OCI-LY7 (cell line): ENCODE results near the gene IPO7. TPM values are rescaled to one million over a fixed set of nuclear protein-coding genes. Genes with fewer than 3 reads are reported as not detected.

Experiments
- BruUV-seq: library from RNA; stranded (reverse); fragments of 400-500 nt; replicated peaks from 2 replicates; lab custom pipeline; 2021; lab: Mats Ljungman, UMichigan
- CTCF ChIA-PET: fragments of 300-600 bp; sonication (Branson Sonifier 250); formaldehyde crosslinking; loops from one replicate; lab custom pipeline; 2022; ENCODE audit warnings: antibody characterized with exemption; ENCODE audit not compliant: unreplicated experiment; lab: Charles Lee
- POLR2A ChIA-PET: fragments of 300-600 bp; sonication (Branson Sonifier 250); formaldehyde crosslinking; loops from one replicate; lab custom pipeline; 2022; ENCODE audit warnings: antibody characterized with exemption; lab: Charles Lee
- DNase-seq: peaks from one replicate; pipeline ENCODE4 v3.0.0-alpha.2; 2015; ENCODE audit warnings: low spot score
- H2AFZ ChIP-seq: fragments of 200-600 bp; sonication (generic), shearing (Covaris generic); 2 replicates; pipeline ENCODE4 v1.6.1; 2014; ENCODE audit warnings: mild to moderate bottlenecking, antibody characterized with exemption, low read length, moderate library complexity
- H3K27ac ChIP-seq: fragments of 200-600 bp; sonication (generic); 2 replicates; pipeline ENCODE4 v1.5.1; 2014; ENCODE audit warnings: mixed run types, low read depth, mild to moderate bottlenecking, moderate library complexity, low read length, inconsistent platforms; ENCODE audit not compliant: poor library complexity, severe bottlenecking
- H3K36me3 ChIP-seq: fragments of 200-600 bp; sonication (generic); 2 replicates; pipeline ENCODE4 v1.6.1; 2014; ENCODE audit warnings: mild to moderate bottlenecking, antibody characterized with exemption, low read length, moderate library complexity, mixed read lengths; ENCODE audit not compliant: insufficient read depth
- H3K4me1 ChIP-seq: fragments of 200-600 bp; sonication (generic); 2 replicates; pipeline ENCODE4 v1.5.1; 2014; ENCODE audit warnings: mild to moderate bottlenecking, low read length; ENCODE audit not compliant: insufficient read depth, poor library complexity, severe bottlenecking
- H3K4me2 ChIP-seq: fragments of 200-600 bp; sonication (generic); 2 replicates; pipeline ENCODE4 v1.6.1; 2014; ENCODE audit warnings: mild to moderate bottlenecking, low read length
- H3K4me3 ChIP-seq: fragments of 200-600 bp; sonication (generic); 2 replicates; pipeline ENCODE4 v1.5.1; 2014; ENCODE audit warnings: mild to moderate bottlenecking, low read depth, low read length; ENCODE audit not compliant: poor library complexity, severe bottlenecking
- H3K79me2 ChIP-seq: fragments of 200-600 bp; sonication (generic); 2 replicates; pipeline ENCODE4 v1.6.1; 2016; ENCODE audit warnings: low read depth, mild to moderate bottlenecking, low read length, moderate library complexity, mixed read lengths; ENCODE audit not compliant: insufficient read depth
- H3K9me2 ChIP-seq: fragments of 200-600 bp; sonication (generic); 2 replicates; pipeline ENCODE4 v1.6.1; 2016; ENCODE audit warnings: mild to moderate bottlenecking, low read length, mixed read lengths; ENCODE audit not compliant: insufficient read depth
- H3K9me3 ChIP-seq: fragments of 200-600 bp; sonication (generic); 2 replicates; pipeline ENCODE4 v1.6.1; 2014; ENCODE audit warnings: mild to moderate bottlenecking, mixed run types, low read length, mixed read lengths
- H4K20me1 ChIP-seq: fragments of 200-600 bp; sonication (generic); 2 replicates; pipeline ENCODE4 v1.6.1; 2014; ENCODE audit warnings: mild to moderate bottlenecking, antibody characterized with exemption, low read length, moderate library complexity, mixed read lengths; ENCODE audit not compliant: insufficient read depth
- CTCF ChIP-seq: fragments of 200-600 bp; sonication (generic); conservative IDR thresholded peaks from 2 replicates; pipeline ENCODE4 v1.5.1; 2014; ENCODE audit warnings: mild to moderate bottlenecking, antibody characterized with exemption, low read length, moderate library complexity, mixed read lengths
- EZH2phosphoT487 ChIP-seq: fragments of 200-600 bp; sonication (generic); IDR thresholded peaks from 2 replicates; pipeline ENCODE4 v1.6.1; 2018; ENCODE audit warnings: low read depth, borderline replicate concordance, mild to moderate bottlenecking, mixed run types, antibody characterized with exemption, low read length, moderate library complexity, mixed read lengths
- intact Hi-C: fragments of 100-400 bp; cut with micrococcal nuclease; formaldehyde crosslinking; loops from one replicate; pipeline ENCODE4 v1.10.0; 2022; ENCODE audit not compliant: unreplicated experiment
- total RNA-seq, 2 experiments: library from RNA; depleted of rRNA in 1 of 2; stranded (reverse); fragments of >200 nt in 1 of 2; shearing (Covaris generic) in 1 of 2; gene quantifications; 2 replicates each; pipeline ENCODE4 v1.2.3, GENCODE V29; 2014 to 2022

The IPO7 gene
- total RNA-seq, 2 experiments from 2014 or later = 120 to 160 TPM

- Histone ChIP-seq H3K79me2 (peaks cover 77% of the 10 kb centered on the region), H3K36me3 (peaks cover 65% of the 10 kb centered on the region), H3K9me2 (no peaks in the 10 kb centered on the region), H3K4me1 (peaks cover 27% of the 10 kb centered on the region), H2AFZ (no peak overlapping the region), H3K27ac (peak overlapping the region; percentile 15), H4K20me1 (peaks cover 24% of the 10 kb centered on the region), H3K9me3 (no peaks in the 10 kb centered on the region), H3K4me2 (peak overlapping the region; percentile 82), H3K4me3 (peak overlapping the region; percentile 97)
- no peak for TF ChIP-seq CTCF
- CTCF ChIA-PET = no interaction called here
- POLR2A ChIA-PET = interaction anchor here (0.7 to 2.9 kb wide), 7 partner anchors 8 to 210 kb away, joined by 3 to 12 read pairs (median 9); partner anchors contain the start of gene ZNF143
- DNase-seq = no peak
- no TSS peak for BruUV-seq
- intact Hi-C loops = loop anchor here (10.0 kb wide), 2 partner anchors 228 to 928 kb away; no protein-coding TSS in a partner anchor
Measured at GRCh38 chr11:9386901-9387300, 2.4 kb downstream of the IPO7 start.

GRCh38 chr11:9396310-9396709 is 11.9 kb downstream of the IPO7 start:
- Histone ChIP-seq H3K27ac (no peak overlapping the region), H3K4me3 (no peak overlapping the region), H3K4me1 (peaks cover 45% of the 10 kb centered on the region), H3K4me2 (peak overlapping the region; percentile 35), H2AFZ (no peak overlapping the region), H3K79me2 (peaks cover 100% of the 10 kb centered on the region), H3K9me3 (no peaks in the 10 kb centered on the region), H3K36me3 (peaks cover 88% of the 10 kb centered on the region), H3K9me2 (no peaks in the 10 kb centered on the region), H4K20me1 (peaks cover 40% of the 10 kb centered on the region)
- no peak for DNase-seq
- intact Hi-C loops = no loop called here
- ChIA-PET CTCF (no interaction called here), POLR2A (no interaction called here)
- TF ChIP-seq EZH2phosphoT487 (no peak), CTCF (no peak)
- BruUV-seq = no TSS peak

GRCh38 chr11:9396752-9397151 is 12.3 kb downstream of the IPO7 start:
- BruUV-seq = no TSS peak
- Histone ChIP-seq H3K4me1 (peaks cover 45% of the 10 kb centered on the region), H3K36me3 (peaks cover 85% of the 10 kb centered on the region), H4K20me1 (peaks cover 42% of the 10 kb centered on the region), H3K9me2 (no peaks in the 10 kb centered on the region), H2AFZ (no peak overlapping the region), H3K9me3 (no peaks in the 10 kb centered on the region), H3K79me2 (peaks cover 100% of the 10 kb centered on the region), H3K4me3 (no peak overlapping the region), H3K4me2 (peak overlapping the region; percentile 35), H3K27ac (no peak overlapping the region)
- TF ChIP-seq CTCF (no peak), EZH2phosphoT487 (no peak)
- no peak for DNase-seq
- ChIA-PET POLR2A (no interaction called here), CTCF (no interaction called here)
- intact Hi-C loops = no loop called here
